OCI-LY1 (cell line): ENCODE results near the gene FOXC2.

Source experiments
- CTCF ChIP-seq: fragments of 200-600 bp; sonication (generic), shearing (Covaris generic); IDR thresholded peaks from 2 replicates; pipeline ENCODE4 v1.5.1; 2017; ENCODE audit warnings: mild to moderate bottlenecking, antibody characterized with exemption, low read length, moderate library complexity, mixed read lengths
- EZH2 ChIP-seq: fragments of 200-600 bp; sonication (generic), shearing (Covaris generic); IDR thresholded peaks from 2 replicates; pipeline ENCODE4 v1.8.0; 2017; ENCODE audit warnings: borderline replicate concordance, mixed run types, mild to moderate bottlenecking, antibody characterized with exemption, low read length, moderate library complexity, mixed read lengths

DNA sequence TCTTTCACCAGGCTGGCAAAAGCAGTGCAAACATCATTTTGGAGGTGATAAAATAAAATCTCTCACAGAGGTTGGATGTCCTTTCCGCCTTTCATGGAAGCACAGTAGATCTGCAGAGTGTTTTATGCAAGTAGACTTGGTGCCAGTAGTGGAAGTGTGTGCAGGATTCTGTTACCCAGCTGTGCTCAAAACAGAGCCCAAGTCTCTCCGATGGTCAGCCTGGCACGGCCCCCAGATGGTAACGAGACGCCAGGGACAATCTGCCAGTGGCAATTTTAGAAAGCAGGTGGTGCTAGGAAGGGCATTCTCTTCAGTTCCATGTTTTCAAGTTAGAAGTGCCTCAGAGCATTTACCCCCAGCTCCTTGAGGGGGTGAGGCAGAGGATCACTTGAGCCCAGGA lies 10.1 kb upstream of the FOXC2 start:
- TF ChIP-seq CTCF (no peak), EZH2 (no peak)
